HEK293 (cell line): ENCODE measurements around the gene MAP2.

Experiments used
- CTCF ChIA-PET: fragments of 350-600 bp; formaldehyde crosslinking; extraction: SDS; loops from one replicate; lab custom pipeline; 2021; ENCODE audit warnings: antibody characterized with exemption; lab: Yijun Ruan, JAX
- POLR2A ChIA-PET: fragments of 300-600 bp; formaldehyde crosslinking; extraction: SDS; loops from one replicate; lab custom pipeline; 2020; ENCODE audit warnings: antibody characterized with exemption, inconsistent platforms; lab: Yijun Ruan, JAX
- H3K27ac ChIP-seq: fragments of 200-500 bp; sonication (Bioruptor generic); 2 replicates; pipeline ENCODE4 v1.5.1; 2014; ENCODE audit warnings: low read depth, low read length, control low read depth, inconsistent platforms; ENCODE audit errors: extremely low read depth
- H3K36me3 ChIP-seq, 2 experiments: fragments of 200-500 bp in 1 of 2; sonication (Bioruptor generic) in 1 of 2; 1 replicate in 1 of 2; 2 replicates in 1 of 2; pipeline ENCODE4 v1.5.1; 2014 to 2017; ENCODE audit warnings: inconsistent platforms in 2 of 2, low read length in 2 of 2; ENCODE audit not compliant: control insufficient read depth in 2 of 2, insufficient read depth in 1 of 2
- H3K4me1 ChIP-seq: fragments of 200-500 bp; sonication (Bioruptor generic); 2 replicates; pipeline ENCODE4 v1.5.1; 2014; ENCODE audit warnings: mild to moderate bottlenecking, low read length, inconsistent platforms; ENCODE audit not compliant: control insufficient read depth, insufficient read depth
- H3K4me3 ChIP-seq: 2 replicates; pipeline ENCODE4 v1.5.1; 2011; ENCODE audit warnings: low read depth, mild to moderate bottlenecking, control low read depth, low read length, moderate library complexity
- H3K9me3 ChIP-seq: fragments of 200-500 bp; sonication (Bioruptor generic); 2 replicates; pipeline ENCODE4 v1.5.1; 2014; ENCODE audit warnings: low read depth, low read length, inconsistent platforms; ENCODE audit not compliant: control insufficient read depth, insufficient read depth
- ELK4 ChIP-seq: IDR thresholded peaks from 2 replicates; pipeline ENCODE4 v1.6.1; 2011; ENCODE audit warnings: mild to moderate bottlenecking, low read depth, low read length, borderline replicate concordance
- FEZF1 ChIP-seq: fragments of 450-650 bp; formaldehyde crosslinking; IDR thresholded peaks from 2 replicates; pipeline ENCODE4 v1.5.1; 2016; ENCODE audit warnings: missing biosample characterization, missing genetic modification characterization
- KLF10 ChIP-seq: fragments of 450-650 bp; IDR thresholded peaks from 2 replicates; pipeline ENCODE4 v1.5.1; 2018; ENCODE audit warnings: missing biosample characterization, mild to moderate bottlenecking, missing genetic modification characterization
- OSR2 ChIP-seq: fragments of 450-650 bp; formaldehyde crosslinking; IDR thresholded peaks from 2 replicates; pipeline ENCODE4 v1.5.1; 2016; ENCODE audit warnings: missing biosample characterization, missing genetic modification characterization
- PRDM6 ChIP-seq: fragments of 450-650 bp; formaldehyde crosslinking; IDR thresholded peaks from 2 replicates; pipeline ENCODE4 v1.5.1; 2017; ENCODE audit warnings: missing biosample characterization, missing genetic modification characterization
- ZBTB10 ChIP-seq: fragments of 450-650 bp; formaldehyde crosslinking; IDR thresholded peaks from 2 replicates; pipeline ENCODE4 v1.5.1; 2016; ENCODE audit warnings: missing biosample characterization, missing genetic modification characterization
- ZNF140 ChIP-seq: fragments of 450-650 bp; formaldehyde crosslinking; IDR thresholded peaks from 2 replicates; pipeline ENCODE4 v1.5.1; 2016; ENCODE audit warnings: missing biosample characterization, missing genetic modification characterization
- ZNF148 ChIP-seq: fragments of 450-650 bp; formaldehyde crosslinking; IDR thresholded peaks from 2 replicates; pipeline ENCODE4 v1.5.0; 2017; ENCODE audit warnings: missing biosample characterization, missing genetic modification characterization, borderline replicate concordance
- ZNF19 ChIP-seq: fragments of 450-650 bp; formaldehyde crosslinking; IDR thresholded peaks from 2 replicates; pipeline ENCODE4; 2016; ENCODE audit warnings: missing biosample characterization, missing genetic modification characterization, low read depth
- ZNF391 ChIP-seq: fragments of 450-650 bp; formaldehyde crosslinking; IDR thresholded peaks from 2 replicates; pipeline ENCODE4 v1.5.1; 2016; ENCODE audit warnings: low read depth, missing biosample characterization, missing genetic modification characterization, borderline replicate concordance
- ZNF488 ChIP-seq: fragments of 450-650 bp; formaldehyde crosslinking; IDR thresholded peaks from 2 replicates; pipeline ENCODE4 v1.5.1; 2016; ENCODE audit warnings: missing biosample characterization, missing genetic modification characterization
- ZSCAN23 ChIP-seq: fragments of 450-650 bp; formaldehyde crosslinking; IDR thresholded peaks from 2 replicates; pipeline ENCODE4 v1.5.1; 2016; ENCODE audit warnings: missing biosample characterization, missing genetic modification characterization
- ZSCAN5A ChIP-seq: fragments of 450-650 bp; formaldehyde crosslinking; IDR thresholded peaks from 2 replicates; pipeline ENCODE4 v1.5.1; 2016; ENCODE audit warnings: missing biosample characterization, missing genetic modification characterization

The MAP2 gene

GRCh38 chr2:209501579-209501978, 77.7 kb downstream of the MAP2 start:
- CTCF ChIA-PET = interaction anchor here (1.2 to 1.9 kb wide), 2 partner anchors 77 to 167 kb away, joined by 4 to 10 read pairs; partner anchors contain the start of gene MAP2
- no peak overlapping the region for H3K27ac ChIP-seq

More at GRCh38 chr2:209501579-209501978, 77.7 kb downstream of the MAP2 start:
- H3K36me3 ChIP-seq = no peaks in the 10 kb centered on the region
- H3K4me1 ChIP-seq = peaks cover 18% of the 10 kb centered on the region
- no peaks in the 10 kb centered on the region; the same call in 1 of the 2 replicates for H3K9me3 ChIP-seq
- POLR2A ChIA-PET = no interaction called here
- TF ChIP-seq ZNF391 (tag by site-specific recombination) = no peak
- TF ChIP-seq ZBTB10 (tag by site-specific recombination) = no peak
- no peak for TF ChIP-seq ZNF148
- no peak for TF ChIP-seq ZSCAN5A
- TF ChIP-seq ZSCAN23 = no peak
- no peak for TF ChIP-seq KLF10 (tag by site-specific recombination)
- no peak for TF ChIP-seq ZNF19
- peak; percentile 31; the same call in 1 of the 2 replicates for TF ChIP-seq FEZF1 (tag by site-specific recombination)
- TF ChIP-seq PRDM6 (tag by site-specific recombination) = peak; percentile 62
- TF ChIP-seq ZNF488 (tag by site-specific recombination) = no peak
- TF ChIP-seq ZNF140 (tag by site-specific recombination) = no peak
- TF ChIP-seq ELK4 = no peak
- 0 out of 2 replicates have a peak, but pooled peaks have one; percentile 13 for TF ChIP-seq OSR2 (tag by site-specific recombination)
- no peak overlapping the region for H3K4me3 ChIP-seq
